Measurements from ENCODE around the gene EDN3. TPM values are rescaled to one million over a fixed set of nuclear protein-coding genes. Genes with fewer than 3 reads are reported as not detected.

EDN3 gene
- total and polyA plus RNA-seq, 7 donors: 0.62 to 2.3 (median 1.3) TPM

DNA sequence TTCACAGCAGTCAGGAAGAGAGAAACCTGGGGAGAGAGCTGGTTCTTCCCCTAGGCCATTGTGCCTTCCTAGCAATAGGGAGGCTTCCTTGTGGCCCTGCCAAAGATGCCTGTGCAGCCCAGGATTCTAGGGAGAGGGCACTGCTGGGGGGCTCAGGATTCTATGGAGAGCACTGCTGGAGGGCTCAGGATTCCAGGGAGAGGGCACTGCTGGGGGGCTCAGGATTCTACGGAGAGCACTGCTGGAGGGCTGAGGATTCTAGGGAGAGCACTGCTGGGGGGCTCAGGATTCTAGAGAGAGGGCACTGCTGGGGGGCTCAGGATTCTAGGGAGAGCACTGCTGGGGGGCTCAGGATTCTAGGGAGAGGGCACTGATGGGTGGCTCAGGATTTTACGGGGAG is 25.8 kb downstream of the EDN3 start:
- Histone ChIP-seq H3K36me3 (ENCODE audit: insufficient read depth in 1 of 2, low read depth in 1 of 2) (no peaks in the 10 kb centered on the region), H3K27ac (no peak overlapping the region), H3K4me3 (no peak overlapping the region), H3K4me1 (no peaks in the 10 kb centered on the region), H3K9me3 (no peaks in the 10 kb centered on the region), H3K27me3 (ENCODE audit: insufficient read depth in 3 of 3, low read length in 2 of 3) (peaks cover 0 to 24% (median 2%) of the 10 kb centered on the region in 3 donors)
- ATAC-seq (no peak), DNase-seq (no peak)
- intact Hi-C loops (cut with DNase I): no loop called here
- no peak for TF ChIP-seq CTCF (IDR thresholded peaks at IDR 0.05)
- 91 to 100% (median 96%) methylated on average over 1 to 2 of the region's 2 CpGs for WGBS, 3 donors

GRCh38 chr20:59328071-59328470 is 27.7 kb downstream of the EDN3 start:
- H3K9me3 ChIP-seq: no peaks in the 10 kb centered on the region
- H3K36me3 ChIP-seq (ENCODE audit: insufficient read depth in 1 of 2, low read depth in 1 of 2): no peaks in the 10 kb centered on the region
- WGBS, 3 donors: 76 to 78% (median 77%) methylated on average over 4 of the region's 4 CpGs
- H3K4me1 ChIP-seq: no peaks in the 10 kb centered on the region
- H3K27me3 ChIP-seq (ENCODE audit: insufficient read depth in 3 of 3, low read length in 2 of 3): peaks cover 0 to 16% (median 2%) of the 10 kb centered on the region in 3 donors
- ATAC-seq: no peak
- H3K4me3 ChIP-seq: no peak overlapping the region
- no peak overlapping the region for H3K27ac ChIP-seq
- TF ChIP-seq CTCF (IDR thresholded peaks at IDR 0.05): no peak
- no peak for DNase-seq
- intact Hi-C loops (cut with DNase I): no loop called here

GRCh38 chr20:59331721-59332329 is 31.4 kb downstream of the EDN3 start:
- H3K27me3 ChIP-seq (ENCODE audit: insufficient read depth in 3 of 3, low read length in 2 of 3): peaks cover 0 to 23% (median 0%) of the 10 kb centered on the region in 3 donors
- no peak overlapping the region for H3K27ac ChIP-seq
- no peaks in the 10 kb centered on the region for H3K9me3 ChIP-seq
- ATAC-seq (no peak), DNase-seq (no peak)
- WGBS, 3 donors: 82 to 83% (median 83%) methylated on average over 12 of the region's 12 CpGs
- intact Hi-C loops (cut with DNase I): no loop called here
- H3K4me1 ChIP-seq: no peaks in the 10 kb centered on the region
- no peak overlapping the region for H3K4me3 ChIP-seq
- H3K36me3 ChIP-seq (ENCODE audit: insufficient read depth in 1 of 2, low read depth in 1 of 2): no peaks in the 10 kb centered on the region
- TF ChIP-seq CTCF (IDR thresholded peaks at IDR 0.05): no peak

GRCh38 chr20:59333260-59333845 is 32.9 kb downstream of the EDN3 start:
- intact Hi-C loops (cut with DNase I): no loop called here
- H3K4me3 ChIP-seq: no peak overlapping the region
- H3K27me3 ChIP-seq (ENCODE audit: insufficient read depth in 3 of 3, low read length in 2 of 3): peaks cover 0 to 18% (median 0%) of the 10 kb centered on the region in 3 donors
- 60 to 84% (median 78%) methylated on average over 6 of the region's 6 CpGs for WGBS, 3 donors
- H3K36me3 ChIP-seq (ENCODE audit: insufficient read depth in 1 of 2, low read depth in 1 of 2): no peaks in the 10 kb centered on the region
- ATAC-seq: no peak
- H3K27ac ChIP-seq: no peak overlapping the region
- no peak for TF ChIP-seq CTCF (IDR thresholded peaks at IDR 0.05)
- no peak for DNase-seq
- no peaks in the 10 kb centered on the region for H3K9me3 ChIP-seq
- H3K4me1 ChIP-seq: no peaks in the 10 kb centered on the region

Data from psoas muscle (tissue), 8 donors.